Adipocyte (in vitro differentiated cells): Measurements from ENCODE around the gene ATP6V0C.
"Not testable (repeated sequence)": the region's sequence is repeated elsewhere in the genome, so short reads cannot be mapped to it uniquely, and the experiment has no call there.

Experiments
- DNase-seq: peaks from one replicate; pipeline ENCODE4 v3.0.0-alpha.2; 2015; ENCODE audit warnings: low read depth
- H3K27me3 ChIP-seq: replicated peaks from 2 replicates; pipeline ENCODE4 v1.7.0; 2013; ENCODE audit warnings: mild to moderate bottlenecking, low read length, moderate library complexity; ENCODE audit not compliant: control insufficient read depth, insufficient read depth
- H3K36me3 ChIP-seq: 2 replicates; pipeline ENCODE4 v1.7.0; 2013; ENCODE audit warnings: low read length, mild to moderate bottlenecking, moderate library complexity; ENCODE audit not compliant: control insufficient read depth, insufficient read depth, severe bottlenecking
- H3K4me1 ChIP-seq: 2 replicates; pipeline ENCODE4 v1.7.0; 2013; ENCODE audit warnings: mild to moderate bottlenecking, low read length, moderate library complexity; ENCODE audit not compliant: control insufficient read depth, insufficient read depth
- H3K4me3 ChIP-seq: 2 replicates; pipeline ENCODE4 v1.7.0; 2013; ENCODE audit warnings: mild to moderate bottlenecking, low read length, moderate library complexity
- H3K9ac ChIP-seq: 2 replicates; pipeline ENCODE4 v1.7.0; 2013; ENCODE audit warnings: mild to moderate bottlenecking, low read length, moderate library complexity
- H3K9me3 ChIP-seq: 2 replicates; pipeline ENCODE4 v1.7.0; 2013; ENCODE audit warnings: mild to moderate bottlenecking, low read length, moderate library complexity; ENCODE audit not compliant: control insufficient read depth

Gene ATP6V0C

GRCh38 chr16:2533142-2533755 lies 19.5 kb downstream of the ATP6V0C start:
- H3K36me3 ChIP-seq = peaks cover 25% of the 10 kb centered on the region
- H3K27me3 ChIP-seq, DNase-seq, H3K9me3 ChIP-seq: not testable (repeated sequence)
- peaks cover 26% of the 10 kb centered on the region for H3K4me1 ChIP-seq
- H3K4me3 ChIP-seq = peak overlapping the region; percentile 88
- peak overlapping the region; percentile 91 for H3K9ac ChIP-seq

GRCh38 chr16:2533912-2534311 lies 20.2 kb downstream of the ATP6V0C start:
- Histone ChIP-seq H3K9ac (peak overlapping the region; percentile 91), H3K9me3 (no peaks in the 10 kb centered on the region), H3K27me3 (no peaks in the 10 kb centered on the region), H3K4me1 (peaks cover 28% of the 10 kb centered on the region), H3K36me3 (peaks cover 19% of the 10 kb centered on the region), H3K4me3 (no peak overlapping the region)
- DNase-seq = no peak

GRCh38 chr16:2534335-2534734 lies 20.6 kb downstream of the ATP6V0C start:
- H3K36me3 ChIP-seq = peaks cover 14% of the 10 kb centered on the region
- DNase-seq, H3K9me3 ChIP-seq, H3K27me3 ChIP-seq, H3K4me3 ChIP-seq, H3K9ac ChIP-seq: not testable (repeated sequence)
- H3K4me1 ChIP-seq = peaks cover 32% of the 10 kb centered on the region

- Histone ChIP-seq H3K4me1 (peaks cover 36% of the 10 kb centered on the region), H3K9me3 (no peaks in the 10 kb centered on the region), H3K9ac (peak overlapping the region; percentile 0), H3K27me3 (no peaks in the 10 kb centered on the region), H3K4me3 (no peak overlapping the region), H3K36me3 (peaks cover 2% of the 10 kb centered on the region)
- DNase-seq = no peak
Measured at GRCh38 chr16:2535625-2536013, 21.9 kb downstream of the ATP6V0C start.

GRCh38 chr16:2537451-2538379 lies 24.0 kb downstream of the ATP6V0C start, which contains the start of gene PDPK1:
PDPK1 (plus strand) TSS chr16:2538021; CDS start chr16:2538113, 92 bp downstream.
- peak within 1 kb of the TSS; percentile 88 for H3K9ac ChIP-seq
- H3K4me3 ChIP-seq = peak within 1 kb of the TSS; percentile 89
- peaks cover 28% of the 10 kb centered on the region for H3K4me1 ChIP-seq
- H3K36me3 ChIP-seq = no peaks in the 10 kb centered on the region
- DNase-seq = peak; percentile 98
- no peaks in the 10 kb centered on the region for H3K27me3 ChIP-seq
- no peaks in the 10 kb centered on the region for H3K9me3 ChIP-seq

- not testable (repeated sequence) for DNase-seq, H3K9me3 ChIP-seq, H3K27me3 ChIP-seq, H3K9ac ChIP-seq, H3K36me3 ChIP-seq
- peak overlapping the region; percentile 77 for H3K4me3 ChIP-seq
- H3K4me1 ChIP-seq = peaks cover 25% of the 10 kb centered on the region
Measured at GRCh38 chr16:2539192-2539844, 25.6 kb downstream of the ATP6V0C start.

- peak overlapping the region; percentile 77 for H3K4me3 ChIP-seq
- not testable (repeated sequence) for H3K36me3 ChIP-seq
Measured at GRCh38 chr16:2539845-2540458, 26.2 kb downstream of the ATP6V0C start.

GRCh38 chr16:2540912-2541311 lies 27.2 kb downstream of the ATP6V0C start:
- H3K4me3 ChIP-seq, DNase-seq, H3K9ac ChIP-seq, H3K27me3 ChIP-seq, H3K9me3 ChIP-seq, H3K36me3 ChIP-seq: not testable (repeated sequence)
- H3K4me1 ChIP-seq = peaks cover 20% of the 10 kb centered on the region

More at GRCh38 chr16:2539845-2540458, 26.2 kb downstream of the ATP6V0C start:
- H3K9me3 ChIP-seq, DNase-seq, H3K27me3 ChIP-seq: not testable (repeated sequence)
- peaks cover 25% of the 10 kb centered on the region for H3K4me1 ChIP-seq
- peak overlapping the region; percentile 10 for H3K9ac ChIP-seq

GRCh38 chr16:2541409-2541808 lies 27.7 kb downstream of the ATP6V0C start:
- not testable (repeated sequence) for H3K36me3 ChIP-seq, H3K27me3 ChIP-seq, H3K9me3 ChIP-seq, H3K4me3 ChIP-seq, DNase-seq, H3K9ac ChIP-seq
- peaks cover 15% of the 10 kb centered on the region for H3K4me1 ChIP-seq

GRCh38 chr16:2543771-2544170 lies 30.0 kb downstream of the ATP6V0C start:
- H3K36me3 ChIP-seq, H3K27me3 ChIP-seq, H3K4me3 ChIP-seq, DNase-seq, H3K9me3 ChIP-seq, H3K9ac ChIP-seq, H3K4me1 ChIP-seq: not testable (repeated sequence)
